ENCODE results near the gene KIF25.

GRCh38 chr6:168067081-168067759, 69.7 kb downstream of the KIF25 start:
- TF ChIP-seq POLR2AphosphoS5 (IDR thresholded peaks at IDR 0.05; ENCODE audit: low read depth, low read length): no peak
- no peak for TF ChIP-seq REST (IDR thresholded peaks at IDR 0.05; ENCODE audit: insufficient read depth in 1 of 2, low read depth in 2 of 2, low read length in 2 of 2)
- no peak for TF ChIP-seq TAF1 (IDR thresholded peaks at IDR 0.05; ENCODE audit: borderline replicate concordance, insufficient read depth, low read length)
- no peak for TF ChIP-seq FOXP2 (optimal IDR thresholded peaks at IDR 0.05; ENCODE audit: borderline replicate concordance, extremely low read depth, extremely low read length, insufficient read depth)

All from PFSK-1 (cell line).